IMR-90 (cell line): Measurements from ENCODE around the gene PTPRK. TPM values are rescaled to one million over a fixed set of nuclear protein-coding genes. Genes with fewer than 3 reads are reported as not detected.

Experiments used
- ATAC-seq: fragments of 200-7000 bp; cut with Tn5 transposase; 2 replicates; pipeline ENCODE4 v1.9.1; 2020; ENCODE audit warnings: low read depth, mild to moderate bottlenecking, moderate library complexity
- BruUV-seq: library from RNA; stranded (reverse); fragments of 400-500 nt; replicated peaks from 2 replicates; lab custom pipeline; 2021; lab: Mats Ljungman, UMichigan
- CTCF ChIA-PET: fragments of 300-600 bp; formaldehyde crosslinking; extraction: SDS; loops from one replicate; lab custom pipeline; 2021; ENCODE audit warnings: antibody characterized with exemption; lab: Yijun Ruan, JAX
- POLR2A ChIA-PET: fragments of 300-600 bp; sonication (Branson Sonifier 250); formaldehyde crosslinking; loops from one replicate; lab custom pipeline; 2022; ENCODE audit warnings: antibody characterized with exemption; ENCODE audit not compliant: unreplicated experiment; lab: Charles Lee
- DNase-seq: peaks from one replicate; pipeline ENCODE4 v3.0.0; 2013
- H2AFZ ChIP-seq: replicated peaks from 2 replicates; pipeline ENCODE3; 2013; ENCODE audit warnings: low read length, mild to moderate bottlenecking; ENCODE audit not compliant: poor library complexity
- H2AK5ac ChIP-seq: 2 replicates; pipeline ENCODE4 v1.6.1; 2013; ENCODE audit warnings: low read depth, low read length, inconsistent platforms
- H2AK9ac ChIP-seq: replicated peaks from 2 replicates; pipeline ENCODE3; 2013; ENCODE audit warnings: mild to moderate bottlenecking, low read depth, low read length, moderate library complexity; ENCODE audit not compliant: poor library complexity
- H2BK120ac ChIP-seq: 2 replicates; pipeline ENCODE4 v1.6.1; 2013; ENCODE audit warnings: low read depth, low read length, inconsistent platforms
- H2BK15ac ChIP-seq: 3 replicates; pipeline ENCODE4 v1.6.1; 2013; ENCODE audit warnings: low read depth, low read length, inconsistent platforms
- H2BK20ac ChIP-seq: 2 replicates; pipeline ENCODE4 v1.6.1; 2013; ENCODE audit warnings: low read depth, mild to moderate bottlenecking, inconsistent platforms, low read length, moderate library complexity
- H2BK5ac ChIP-seq: 2 replicates; pipeline ENCODE4 v1.6.1; 2013; ENCODE audit warnings: mild to moderate bottlenecking, low read depth, low read length, inconsistent platforms; ENCODE audit not compliant: poor library complexity, severe bottlenecking
- H3K14ac ChIP-seq: replicated peaks from 2 replicates; pipeline ENCODE4 v1.6.1; 2013; ENCODE audit warnings: low read depth, low read length, inconsistent platforms
- H3K18ac ChIP-seq: 2 replicates; pipeline ENCODE4 v1.6.1; 2013; ENCODE audit warnings: low read depth, low read length, control low read depth
- H3K23ac ChIP-seq: 2 replicates; pipeline ENCODE4 v1.6.1; 2013; ENCODE audit warnings: low read depth, low read length, inconsistent platforms
- H3K27ac ChIP-seq: 2 replicates; pipeline ENCODE4 v1.5.1; 2013; ENCODE audit warnings: mild to moderate bottlenecking, control low read depth, low read length; ENCODE audit not compliant: insufficient read depth
- H3K27me3 ChIP-seq: 2 replicates; pipeline ENCODE4 v1.6.1; 2013; ENCODE audit warnings: low read length; ENCODE audit not compliant: control insufficient read depth, insufficient read depth
- H3K36me3 ChIP-seq: 2 replicates; pipeline ENCODE4 v1.6.1; 2013; ENCODE audit warnings: low read length, mixed read lengths; ENCODE audit not compliant: control insufficient read depth, insufficient read depth
- H3K4ac ChIP-seq: 2 replicates; pipeline ENCODE4 v1.6.1; 2013; ENCODE audit warnings: low read depth, low read length, inconsistent platforms
- H3K4me1 ChIP-seq: 2 replicates; pipeline ENCODE4 v1.6.1; 2013; ENCODE audit warnings: low read length, mixed read lengths; ENCODE audit not compliant: control insufficient read depth, insufficient read depth
- H3K4me2 ChIP-seq: 2 replicates; pipeline ENCODE4 v1.6.1; 2013; ENCODE audit warnings: low read depth, mild to moderate bottlenecking, control low read depth, low read length, moderate library complexity
- H3K4me3 ChIP-seq: 2 replicates; pipeline ENCODE4 v1.5.1; 2013; ENCODE audit warnings: low read depth, mild to moderate bottlenecking, control low read depth, low read length, moderate library complexity; ENCODE audit not compliant: insufficient read depth
- H3K56ac ChIP-seq: 2 replicates; pipeline ENCODE4 v1.6.1; 2013; ENCODE audit warnings: low read length, inconsistent platforms; ENCODE audit not compliant: insufficient read depth; ENCODE audit errors: extremely low read depth
- H3K79me1 ChIP-seq, 2 experiments: 2 replicates each; pipeline ENCODE4 v1.6.1; 2013; ENCODE audit warnings: low read length in 2 of 2, inconsistent platforms in 1 of 2, low read depth in 1 of 2
- H3K9ac ChIP-seq: 2 replicates; pipeline ENCODE4 v1.6.1; 2013; ENCODE audit warnings: low read depth, low read length, control low read depth
- H3K9me1 ChIP-seq: 2 replicates; pipeline ENCODE4 v1.6.1; 2013; ENCODE audit warnings: low read length, inconsistent platforms; ENCODE audit not compliant: insufficient read depth
- H3K9me3 ChIP-seq: 2 replicates; pipeline ENCODE4 v1.6.1; 2013; ENCODE audit warnings: low read length; ENCODE audit not compliant: control insufficient read depth, insufficient read depth
- H4K20me1 ChIP-seq: 2 replicates; pipeline ENCODE4 v1.6.1; 2013; ENCODE audit warnings: low read length, inconsistent platforms; ENCODE audit not compliant: insufficient read depth
- H4K5ac ChIP-seq: 2 replicates; pipeline ENCODE4 v1.6.1; 2013; ENCODE audit warnings: mild to moderate bottlenecking, low read depth, low read length, control low read depth
- H4K8ac ChIP-seq, 2 experiments: 2 replicates each; pipeline ENCODE4 v1.6.1; 2013; ENCODE audit warnings: low read depth in 2 of 2, low read length in 2 of 2, control low read depth in 1 of 2, inconsistent platforms in 1 of 2
- H4K91ac ChIP-seq: 2 replicates; pipeline ENCODE4 v1.6.1; 2013; ENCODE audit warnings: low read depth, low read length, inconsistent platforms; ENCODE audit not compliant: insufficient read depth
- BHLHE40 ChIP-seq: fragments of 150-350 bp; IDR thresholded peaks from 2 replicates; pipeline ENCODE4 v1.6.1; 2016; ENCODE audit warnings: mild to moderate bottlenecking, low read depth, low read length
- CEBPB ChIP-seq: IDR thresholded peaks from 2 replicates; pipeline ENCODE4 v1.6.1; 2012; ENCODE audit warnings: low read depth, low read length, improper control_type of control experiment
- CHD1 ChIP-seq: IDR thresholded peaks from 2 replicates; pipeline ENCODE4 v1.6.1; 2012; ENCODE audit warnings: low read depth, low read length, improper control_type of control experiment
- FOS ChIP-seq: fragments of 150-350 bp; IDR thresholded peaks from 2 replicates; pipeline ENCODE4 v1.6.1; 2016; ENCODE audit warnings: low read depth, low read length
- MAFK ChIP-seq: IDR thresholded peaks from 2 replicates; pipeline ENCODE4 v1.6.1; 2012; ENCODE audit warnings: low read depth, low read length, improper control_type of control experiment
- MAZ ChIP-seq: IDR thresholded peaks from 2 replicates; pipeline ENCODE4 v1.6.1; 2012; ENCODE audit warnings: low read depth, mild to moderate bottlenecking, low read length, improper control_type of control experiment, moderate library complexity, borderline replicate concordance
- MXI1 ChIP-seq: IDR thresholded peaks from 2 replicates; pipeline ENCODE4 v1.6.1; 2012; ENCODE audit warnings: low read depth, mild to moderate bottlenecking, low read length, moderate library complexity, borderline replicate concordance
- NFE2L2 ChIP-seq: fragments of 150-350 bp; IDR thresholded peaks from 2 replicates; pipeline ENCODE4 v1.6.1; 2016; ENCODE audit warnings: low read depth, mild to moderate bottlenecking, low read length
- POLR2A ChIP-seq: IDR thresholded peaks from 2 replicates; pipeline ENCODE4 v1.6.1; 2012; ENCODE audit warnings: mild to moderate bottlenecking, low read depth, low read length
- RAD21 ChIP-seq: IDR thresholded peaks from 2 replicates; pipeline ENCODE4 v1.6.1; 2012; ENCODE audit warnings: low read length, improper control_type of control experiment
- RCOR1 ChIP-seq: IDR thresholded peaks from 2 replicates; pipeline ENCODE4 v1.6.1; 2012; ENCODE audit warnings: mild to moderate bottlenecking, low read length, improper control_type of control experiment; ENCODE audit not compliant: insufficient replicate concordance
- RFX5 ChIP-seq: IDR thresholded peaks from 2 replicates; pipeline ENCODE4 v1.8.0; 2012; ENCODE audit warnings: low read depth, mild to moderate bottlenecking, low read length, moderate library complexity
- SMC3 ChIP-seq: fragments of 150-350 bp; IDR thresholded peaks from 2 replicates; pipeline ENCODE4 v1.6.1; 2016; ENCODE audit warnings: low read depth, mild to moderate bottlenecking, antibody characterized with exemption, low read length, moderate library complexity
- WGBS, 2 experiments: methylation state at CpG; one replicate each; pipeline versions ENCODE4 v1.1.5 to v1.1.7; 2013; ENCODE audit warnings: missing lambda C conversion rate in 2 of 2; ENCODE audit not compliant: insufficient read length in 1 of 2; ENCODE audit errors: extremely low coverage in 2 of 2; 5-methylcytosine and 5-hydroxymethylcytosine counted together
- dilution Hi-C: fragments of 300-500 bp; cut with HindIII; formaldehyde crosslinking; loops from one replicate; pipeline ENCODE4 v1.14.3; 2018; ENCODE audit warnings: low sequenced_read_pairs; ENCODE audit not compliant: unreplicated experiment
- in situ Hi-C: fragments of 300-500 bp; cut with MboI; formaldehyde crosslinking; loops from 3 replicates; pipeline ENCODE4 v1.14.3; 2019; ENCODE audit warnings: low sequenced_read_pairs, inconsistent platforms, mixed read lengths
- intact Hi-C: fragments of 100-400 bp; cut with micrococcal nuclease; formaldehyde crosslinking; loops from 2 replicates; pipeline ENCODE4 v1.10.0; 2022
- polyA plus RNA-seq, 3 experiments: library from polyadenylated mRNA; depleted of rRNA; stranded (reverse); fragments of >200 nt; gene quantifications; 2 replicates each; pipeline ENCODE4 v1.2.3, GENCODE V29; 2012; ENCODE audit warnings: low replicate concordance in 1 of 3
- total RNA-seq: library from RNA; depleted of rRNA; stranded (reverse); fragments of >200 nt; gene quantifications from 2 replicates; pipeline ENCODE4 v1.2.3, GENCODE V29; 2012
- TF ChIP-seq, protein P1 (sequence below): fragments of 150-350 bp; IDR thresholded peaks from 2 replicates; pipeline ENCODE4 v1.6.1; 2016; ENCODE audit warnings: low read depth, mild to moderate bottlenecking, low read length, moderate library complexity, borderline replicate concordance
- TF ChIP-seq, protein P2 (sequence below): conservative IDR thresholded peaks from 2 replicates; pipeline ENCODE4 v1.5.1; 2012; ENCODE audit warnings: mild to moderate bottlenecking, low read depth, low read length, improper control_type of control experiment
- TF ChIP-seq, protein P3 (sequence below): fragments of 150-350 bp; IDR thresholded peaks from 2 replicates; pipeline ENCODE4 v1.6.1; 2017; ENCODE audit warnings: mild to moderate bottlenecking, antibody characterized with exemption, low read length, low read depth

The PTPRK gene
- total and polyA plus RNA-seq, 2 of the 4 experiments (the other 2 are of a cell fraction) = 18.0 to 80.8 TPM

DNA sequence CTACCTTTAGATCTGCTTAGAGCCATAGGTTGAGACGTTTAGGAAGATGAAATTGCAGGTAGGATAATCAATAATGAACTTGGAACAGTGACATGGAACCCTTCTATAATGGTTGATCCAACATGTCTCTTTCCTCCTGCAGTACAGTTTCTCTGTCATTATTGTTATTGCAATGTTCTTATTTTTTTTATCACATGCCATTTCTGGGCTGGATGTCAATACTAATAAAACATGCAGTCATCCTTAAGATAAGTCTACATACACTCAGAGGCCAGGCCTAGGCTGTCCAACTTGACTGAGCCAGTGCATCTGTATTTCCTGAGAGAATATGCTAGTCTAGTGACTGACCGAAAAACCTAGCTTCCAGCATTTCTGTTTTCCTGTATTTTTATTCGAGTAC is 544.3 kb downstream of the PTPRK start:
- Histone ChIP-seq H3K9ac (no peak overlapping the region), H2BK120ac (no peak overlapping the region), H3K4me3 (no peak overlapping the region), H3K18ac (no peak overlapping the region), H2AK9ac (no peak overlapping the region), H3K27ac (no peak overlapping the region), H2AK5ac (no peak overlapping the region), H3K27me3 (no peaks in the 10 kb centered on the region), H2BK5ac (no peak overlapping the region), H3K9me1 (no peaks in the 10 kb centered on the region), H3K23ac (no peak overlapping the region), H3K4me1 (peaks cover 2% of the 10 kb centered on the region; the same call in 1 of the 2 replicates), H2AFZ (no peak overlapping the region), H3K79me1 (no peaks in the 10 kb centered on the region), H3K56ac (no peak overlapping the region), H4K8ac (no peak overlapping the region), H3K9me3 (no peaks in the 10 kb centered on the region), H4K20me1 (no peaks in the 10 kb centered on the region), H3K4ac (no peak overlapping the region), H4K5ac (no peak overlapping the region), H3K14ac (no peak overlapping the region), H2BK20ac (no peak overlapping the region), H3K36me3 (peaks cover 35% of the 10 kb centered on the region), H3K4me2 (no peak overlapping the region), H4K91ac (no peak overlapping the region), H2BK15ac (no peak overlapping the region)
- in situ Hi-C loops = no loop called here
- TF ChIP-seq CHD1 = no peak
- TF ChIP-seq POLR2A = no peak
- TF ChIP-seq RCOR1 = no peak
- no peak for TF ChIP-seq BHLHE40
- TF ChIP-seq, protein P1, sequence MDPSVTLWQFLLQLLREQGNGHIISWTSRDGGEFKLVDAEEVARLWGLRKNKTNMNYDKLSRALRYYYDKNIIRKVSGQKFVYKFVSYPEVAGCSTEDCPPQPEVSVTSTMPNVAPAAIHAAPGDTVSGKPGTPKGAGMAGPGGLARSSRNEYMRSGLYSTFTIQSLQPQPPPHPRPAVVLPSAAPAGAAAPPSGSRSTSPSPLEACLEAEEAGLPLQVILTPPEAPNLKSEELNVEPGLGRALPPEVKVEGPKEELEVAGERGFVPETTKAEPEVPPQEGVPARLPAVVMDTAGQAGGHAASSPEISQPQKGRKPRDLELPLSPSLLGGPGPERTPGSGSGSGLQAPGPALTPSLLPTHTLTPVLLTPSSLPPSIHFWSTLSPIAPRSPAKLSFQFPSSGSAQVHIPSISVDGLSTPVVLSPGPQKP = no peak
- TF ChIP-seq MXI1 = no peak
- no peak for TF ChIP-seq MAZ
- no peak for TF ChIP-seq MAFK
- no peak for TF ChIP-seq CEBPB
- no peak for TF ChIP-seq NFE2L2
- no peak for TF ChIP-seq RAD21
- no peak for TF ChIP-seq RFX5
- TF ChIP-seq, protein P2, sequence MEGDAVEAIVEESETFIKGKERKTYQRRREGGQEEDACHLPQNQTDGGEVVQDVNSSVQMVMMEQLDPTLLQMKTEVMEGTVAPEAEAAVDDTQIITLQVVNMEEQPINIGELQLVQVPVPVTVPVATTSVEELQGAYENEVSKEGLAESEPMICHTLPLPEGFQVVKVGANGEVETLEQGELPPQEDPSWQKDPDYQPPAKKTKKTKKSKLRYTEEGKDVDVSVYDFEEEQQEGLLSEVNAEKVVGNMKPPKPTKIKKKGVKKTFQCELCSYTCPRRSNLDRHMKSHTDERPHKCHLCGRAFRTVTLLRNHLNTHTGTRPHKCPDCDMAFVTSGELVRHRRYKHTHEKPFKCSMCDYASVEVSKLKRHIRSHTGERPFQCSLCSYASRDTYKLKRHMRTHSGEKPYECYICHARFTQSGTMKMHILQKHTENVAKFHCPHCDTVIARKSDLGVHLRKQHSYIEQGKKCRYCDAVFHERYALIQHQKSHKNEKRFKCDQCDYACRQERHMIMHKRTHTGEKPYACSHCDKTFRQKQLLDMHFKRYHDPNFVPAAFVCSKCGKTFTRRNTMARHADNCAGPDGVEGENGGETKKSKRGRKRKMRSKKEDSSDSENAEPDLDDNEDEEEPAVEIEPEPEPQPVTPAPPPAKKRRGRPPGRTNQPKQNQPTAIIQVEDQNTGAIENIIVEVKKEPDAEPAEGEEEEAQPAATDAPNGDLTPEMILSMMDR = no peak
- TF ChIP-seq FOS = no peak
- TF ChIP-seq SMC3 = no peak
- TF ChIP-seq, protein P3, sequence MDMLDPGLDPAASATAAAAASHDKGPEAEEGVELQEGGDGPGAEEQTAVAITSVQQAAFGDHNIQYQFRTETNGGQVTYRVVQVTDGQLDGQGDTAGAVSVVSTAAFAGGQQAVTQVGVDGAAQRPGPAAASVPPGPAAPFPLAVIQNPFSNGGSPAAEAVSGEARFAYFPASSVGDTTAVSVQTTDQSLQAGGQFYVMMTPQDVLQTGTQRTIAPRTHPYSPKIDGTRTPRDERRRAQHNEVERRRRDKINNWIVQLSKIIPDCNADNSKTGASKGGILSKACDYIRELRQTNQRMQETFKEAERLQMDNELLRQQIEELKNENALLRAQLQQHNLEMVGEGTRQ = no peak
- BruUV-seq = no TSS peak
- dilution Hi-C loops = no loop called here
- intact Hi-C loops = loop anchor here (5.0 kb wide), 1 partner anchor 119 kb away; no protein-coding TSS in a partner anchor
- DNase-seq (no peak), ATAC-seq (no peak)
- CTCF ChIA-PET = no interaction called here
- POLR2A ChIA-PET = no interaction called here
- no CpG with 5 or more reads among the region's 3 CpGs for WGBS, 2 experiments
